GM21528 (cell line): ENCODE data around the gene PAM.
"Not testable (repeated sequence)": the region's sequence is repeated elsewhere in the genome, so short reads cannot be mapped to it uniquely, and the experiment has no call there.

Experiments
- ATAC-seq: cut with Tn5 transposase; IDR thresholded peaks from one replicate; pipeline ENCODE4 v1.9.1; 2021; ENCODE audit warnings: mild to moderate bottlenecking, moderate library complexity; ENCODE audit not compliant: unreplicated experiment, low FRiP score

The PAM gene

GRCh38 chr5:102888483-102888882 lies 133.4 kb downstream of the PAM start:
- no peak for ATAC-seq

GRCh38 chr5:102889033-102889432 lies 133.9 kb downstream of the PAM start:
- ATAC-seq, result no peak

- no peak for ATAC-seq
These were observed 135.0 kb downstream of the PAM start for GRCh38 chr5:102890133-102890532.

- ATAC-seq, result no peak
These were observed 136.1 kb downstream of the PAM start for GRCh38 chr5:102891175-102891574.

GRCh38 chr5:102893942-102894341 lies 138.8 kb downstream of the PAM start:
- ATAC-seq, result no peak

- ATAC-seq, result no peak
These were observed 140.1 kb downstream of the PAM start for GRCh38 chr5:102895234-102895633.

GRCh38 chr5:102895976-102896375 lies 140.9 kb downstream of the PAM start:
- no peak for ATAC-seq

- ATAC-seq, result no peak
These were observed 146.5 kb downstream of the PAM start for GRCh38 chr5:102901424-102902134.

GRCh38 chr5:102902135-102902448 lies 147.0 kb downstream of the PAM start:
- no peak for ATAC-seq

GRCh38 chr5:102902647-102903046 lies 147.5 kb downstream of the PAM start:
- no peak for ATAC-seq

GRCh38 chr5:102903074-102903871 lies 148.2 kb downstream of the PAM start:
- no peak for ATAC-seq

- no peak for ATAC-seq
These were observed 150.0 kb downstream of the PAM start for GRCh38 chr5:102905056-102905455.

GRCh38 chr5:102907099-102907498 lies 152.0 kb downstream of the PAM start:
- not testable (repeated sequence) for ATAC-seq

GRCh38 chr5:102910240-102911226 lies 155.4 kb downstream of the PAM start:
- ATAC-seq, result no peak

- ATAC-seq, result no peak
These were observed 156.9 kb downstream of the PAM start for GRCh38 chr5:102911973-102912372.

GRCh38 chr5:102916109-102916508 lies 161.0 kb downstream of the PAM start:
- ATAC-seq, result no peak

- ATAC-seq, result no peak
These were observed 164.0 kb downstream of the PAM start for GRCh38 chr5:102918986-102919610.

GRCh38 chr5:102920762-102921161 lies 165.7 kb downstream of the PAM start:
- no peak for ATAC-seq

- no peak for ATAC-seq
These were observed 166.4 kb downstream of the PAM start for GRCh38 chr5:102921341-102922044.
